Type B pancreatic cell (in vitro differentiated cells): ENCODE results near the gene CACNA2D1. TPM values are rescaled to one million over a fixed set of nuclear protein-coding genes. Genes with fewer than 3 reads are reported as not detected.
"Not testable (repeated sequence)": the region's sequence is repeated elsewhere in the genome, so short reads cannot be mapped to it uniquely, and the experiment has no call there.

Experiments used
- DNase-seq: peaks from one replicate; pipeline ENCODE4 v3.0.0; 2021; ENCODE audit warnings: mixed read lengths; ENCODE audit not compliant: unreplicated experiment; ENCODE audit errors: extremely low spot score
- H3K27ac Mint-ChIP-seq: 2 replicates; pipeline ENCODE4 v1.8.0; 2021; ENCODE audit warnings: mild to moderate bottlenecking, mixed read lengths
- H3K27me3 Mint-ChIP-seq: 2 replicates; pipeline ENCODE4 v1.8.0; 2021; ENCODE audit warnings: mixed read lengths
- H3K36me3 Mint-ChIP-seq: 2 replicates; pipeline ENCODE4 v1.8.0; 2021; ENCODE audit warnings: mixed read lengths
- H3K4me1 Mint-ChIP-seq: one replicate; pipeline ENCODE4 v1.8.0; 2021; ENCODE audit warnings: mixed read lengths; ENCODE audit not compliant: unreplicated experiment
- H3K4me3 Mint-ChIP-seq: 2 replicates; pipeline ENCODE4 v1.8.0; 2021; ENCODE audit warnings: mild to moderate bottlenecking, mixed read lengths
- H3K9me3 Mint-ChIP-seq: 2 replicates; pipeline ENCODE4 v1.8.0; 2021; ENCODE audit warnings: mixed read lengths
- CTCF ChIP-seq: fragments of 200-600 bp; sonication (generic); conservative IDR thresholded peaks from 2 replicates; pipeline ENCODE4 v1.5.0; 2021; ENCODE audit warnings: antibody characterized with exemption, mild to moderate bottlenecking
- total RNA-seq: library from RNA; stranded (reverse); gene quantifications from 2 replicates; pipeline ENCODE4 v1.2.1, GENCODE V29; 2021; ENCODE audit warnings: low replicate concordance

CACNA2D1 gene
- total RNA-seq, 1 donor from 2014 or later, result 21.5 TPM

GRCh38 chr7:82393076-82393839, 50.3 kb downstream of the CACNA2D1 start:
- H3K36me3 Mint-ChIP-seq, result no peaks in the 10 kb centered on the region
- no peak for TF ChIP-seq CTCF
- DNase-seq, result no peak
- H3K4me1 Mint-ChIP-seq, result peaks cover 5% of the 10 kb centered on the region
- no peaks in the 10 kb centered on the region for H3K27me3 Mint-ChIP-seq
- no peaks in the 10 kb centered on the region for H3K9me3 Mint-ChIP-seq
- no peak overlapping the region for H3K4me3 Mint-ChIP-seq
- H3K27ac Mint-ChIP-seq, result no peak overlapping the region

- H3K27me3 Mint-ChIP-seq, result no peaks in the 10 kb centered on the region
- H3K36me3 Mint-ChIP-seq, result no peaks in the 10 kb centered on the region
- peaks cover 7% of the 10 kb centered on the region for H3K4me1 Mint-ChIP-seq
- H3K27ac Mint-ChIP-seq, result no peak overlapping the region
- no peaks in the 10 kb centered on the region for H3K9me3 Mint-ChIP-seq
- no peak overlapping the region for H3K4me3 Mint-ChIP-seq
- DNase-seq, result no peak
- TF ChIP-seq CTCF, result no peak
These were observed 52.6 kb downstream of the CACNA2D1 start for GRCh38 chr7:82390936-82391335.

- H3K4me1 Mint-ChIP-seq, result peaks cover 12% of the 10 kb centered on the region
- no peaks in the 10 kb centered on the region for H3K27me3 Mint-ChIP-seq
- H3K4me3 Mint-ChIP-seq, result no peak overlapping the region
- TF ChIP-seq CTCF, result no peak
- no peak for DNase-seq
- no peaks in the 10 kb centered on the region for H3K9me3 Mint-ChIP-seq
- H3K36me3 Mint-ChIP-seq, result no peaks in the 10 kb centered on the region
- H3K27ac Mint-ChIP-seq, result no peak overlapping the region
These were observed 53.7 kb downstream of the CACNA2D1 start for GRCh38 chr7:82389876-82390275.

- H3K27ac Mint-ChIP-seq, result no peak overlapping the region
- no peak for DNase-seq
- no peaks in the 10 kb centered on the region for H3K9me3 Mint-ChIP-seq
- H3K4me1 Mint-ChIP-seq, result peaks cover 19% of the 10 kb centered on the region
- no peak overlapping the region for H3K4me3 Mint-ChIP-seq
- H3K36me3 Mint-ChIP-seq, result no peaks in the 10 kb centered on the region
- H3K27me3 Mint-ChIP-seq, result no peaks in the 10 kb centered on the region
- TF ChIP-seq CTCF, result no peak
These were observed 55.4 kb downstream of the CACNA2D1 start for GRCh38 chr7:82388138-82388537.

GRCh38 chr7:82386571-82386970, 57.0 kb downstream of the CACNA2D1 start:
- H3K27me3 Mint-ChIP-seq, H3K36me3 Mint-ChIP-seq, H3K27ac Mint-ChIP-seq, H3K4me3 Mint-ChIP-seq, DNase-seq, H3K9me3 Mint-ChIP-seq: not testable (repeated sequence)
- H3K4me1 Mint-ChIP-seq, result peaks cover 19% of the 10 kb centered on the region

- peaks cover 17% of the 10 kb centered on the region for H3K4me1 Mint-ChIP-seq
- no peaks in the 10 kb centered on the region for H3K36me3 Mint-ChIP-seq
- no peaks in the 10 kb centered on the region for H3K27me3 Mint-ChIP-seq
- no peak overlapping the region for H3K27ac Mint-ChIP-seq
- no peak overlapping the region for H3K4me3 Mint-ChIP-seq
- TF ChIP-seq CTCF, result no peak
- no peaks in the 10 kb centered on the region for H3K9me3 Mint-ChIP-seq
- no peak for DNase-seq
These were observed 58.8 kb downstream of the CACNA2D1 start for GRCh38 chr7:82384779-82385178.
